Caco-2 (cell line): ENCODE data around the gene CDKN1C. TPM values are rescaled to one million over a fixed set of nuclear protein-coding genes. Genes with fewer than 3 reads are reported as not detected.

Source experiments
- BruUV-seq: library from RNA; stranded (reverse); fragments of 400-500 nt; replicated peaks from 2 replicates; lab custom pipeline; 2021; lab: Mats Ljungman, UMichigan
- CTCF ChIA-PET: fragments of 300-600 bp; sonication (Branson Sonifier 250); formaldehyde crosslinking; loops from one replicate; lab custom pipeline; 2022; ENCODE audit warnings: antibody characterized with exemption; lab: Charles Lee
- POLR2A ChIA-PET: fragments of 300-600 bp; sonication (Branson Sonifier 250); formaldehyde crosslinking; loops from one replicate; lab custom pipeline; 2022; ENCODE audit warnings: antibody characterized with exemption; lab: Charles Lee
- DNase-seq, 2 experiments: peaks; one replicate each; pipeline versions ENCODE4 v3.0.0 to v3.0.0-alpha.2; 2020 to 2022
- H3K27me3 ChIP-seq: replicated peaks from 2 replicates; pipeline ENCODE4 v1.6.0; 2011; ENCODE audit warnings: low read length; ENCODE audit not compliant: control insufficient read depth, insufficient read depth
- H3K36me3 ChIP-seq: 2 replicates; pipeline ENCODE4 v1.5.1; 2011; ENCODE audit warnings: low read length; ENCODE audit not compliant: control insufficient read depth, insufficient read depth
- H3K4me1 ChIP-seq: fragments of 250-450 bp; sonication (Bioruptor Pico); 2 replicates; pipeline ENCODE4 v1.5.1; 2020; ENCODE audit warnings: mild to moderate bottlenecking
- H3K4me3 ChIP-seq: 2 replicates; pipeline ENCODE4 v1.5.1; 2011; ENCODE audit warnings: low read depth, mild to moderate bottlenecking, control low read depth, low read length
- H3K9me3 ChIP-seq: fragments of 250-450 bp; sonication (Bioruptor Pico); 2 replicates; pipeline ENCODE4 v1.5.1; 2020; ENCODE audit warnings: mild to moderate bottlenecking, moderate library complexity
- H3K27ac Mint-ChIP-seq: one replicate; pipeline ENCODE4 v1.8.0; 2022; ENCODE audit warnings: mixed read lengths; ENCODE audit not compliant: unreplicated experiment
- H3K27me3 Mint-ChIP-seq: one replicate; pipeline ENCODE4 v1.8.0; 2022; ENCODE audit warnings: mixed read lengths; ENCODE audit not compliant: insufficient read depth, unreplicated experiment
- H3K36me3 Mint-ChIP-seq: one replicate; pipeline ENCODE4 v1.8.0; 2022; ENCODE audit warnings: mild to moderate bottlenecking, mixed read lengths; ENCODE audit not compliant: insufficient read depth, unreplicated experiment
- H3K4me1 Mint-ChIP-seq: one replicate; pipeline ENCODE4 v1.8.0; 2022; ENCODE audit warnings: low read depth, mixed read lengths; ENCODE audit not compliant: unreplicated experiment
- H3K4me3 Mint-ChIP-seq: one replicate; pipeline ENCODE4 v1.8.0; 2022; ENCODE audit warnings: mild to moderate bottlenecking, moderate library complexity, mixed read lengths; ENCODE audit not compliant: unreplicated experiment
- H3K9me3 Mint-ChIP-seq: one replicate; pipeline ENCODE4 v1.8.0; 2022; ENCODE audit warnings: mixed read lengths; ENCODE audit not compliant: unreplicated experiment
- CTCF ChIP-seq, 2 experiments: fragments of 200-600 bp in 1 of 2; IDR thresholded peaks; 1 replicate in 1 of 2; 2 replicates in 1 of 2; pipeline versions ENCODE4 v1.5.1 to v1.8.0; 2011 to 2022; ENCODE audit warnings: antibody characterized with exemption in 1 of 2, control low read depth in 1 of 2, inconsistent platforms in 1 of 2, low read depth in 1 of 2, low read length in 1 of 2, mild to moderate bottlenecking in 1 of 2, moderate library complexity in 1 of 2; ENCODE audit not compliant: insufficient read depth in 1 of 2, severe bottlenecking in 1 of 2, unreplicated experiment in 1 of 2
- intact Hi-C: fragments of 100-400 bp; cut with micrococcal nuclease; formaldehyde crosslinking; loops from one replicate; pipeline ENCODE4 v1.10.0; 2022; ENCODE audit not compliant: unreplicated experiment
- total RNA-seq: library from RNA; stranded (reverse); gene quantifications from 2 replicates; pipeline ENCODE4 v1.2.3, GENCODE V29; 2022

Gene CDKN1C
- total RNA-seq, 1 experiment from 2014 or later, result 25.5 TPM

- no TSS peak for BruUV-seq
- H3K27me3 ChIP-seq, result no peaks in the 10 kb centered on the region
- H3K36me3 ChIP-seq, result no peaks in the 10 kb centered on the region
- no peak for TF ChIP-seq CTCF (IDR thresholded peaks at IDR 0.05; ENCODE audit: insufficient read depth in 1 of 2, low read depth in 1 of 2, low read length in 1 of 2, severe bottlenecking in 1 of 2, unreplicated experiment in 1 of 2)
- Mint-ChIP-seq H3K9me3 (no peaks in the 10 kb centered on the region), H3K4me1 (peaks cover 20% of the 10 kb centered on the region), H3K27ac (peak overlapping the region; percentile 21), H3K4me3 (no peak overlapping the region), H3K27me3 (no peaks in the 10 kb centered on the region), H3K36me3 (no peaks in the 10 kb centered on the region)
- no peak overlapping the region for H3K4me3 ChIP-seq
- no peak for DNase-seq
- intact Hi-C loops, result no loop called here
- H3K4me1 ChIP-seq, result peaks cover 34% of the 10 kb centered on the region
- H3K9me3 ChIP-seq, result no peaks in the 10 kb centered on the region
- ChIA-PET CTCF (no interaction called here), POLR2A (no interaction called here)
These were observed 46.8 kb downstream of the CDKN1C start for GRCh38 chr11:2838676-2839294.

- no peaks in the 10 kb centered on the region for H3K36me3 Mint-ChIP-seq
- no peaks in the 10 kb centered on the region for H3K27me3 Mint-ChIP-seq
- Histone ChIP-seq H3K27me3 (no peaks in the 10 kb centered on the region), H3K4me3 (no peak overlapping the region), H3K36me3 (no peaks in the 10 kb centered on the region), H3K4me1 (peaks cover 34% of the 10 kb centered on the region), H3K9me3 (no peaks in the 10 kb centered on the region)
- H3K4me1 Mint-ChIP-seq, result peaks cover 20% of the 10 kb centered on the region
- no peak for TF ChIP-seq CTCF (IDR thresholded peaks at IDR 0.05; ENCODE audit: insufficient read depth in 1 of 2, low read depth in 1 of 2, low read length in 1 of 2, severe bottlenecking in 1 of 2, unreplicated experiment in 1 of 2)
- ChIA-PET CTCF (no interaction called here), POLR2A (no interaction called here)
- BruUV-seq, result no TSS peak
- H3K27ac Mint-ChIP-seq, result no peak overlapping the region
- no peak overlapping the region for H3K4me3 Mint-ChIP-seq
- DNase-seq, result no peak
- no peaks in the 10 kb centered on the region for H3K9me3 Mint-ChIP-seq
- intact Hi-C loops, result no loop called here
These were observed 47.5 kb downstream of the CDKN1C start for GRCh38 chr11:2838091-2838490.

- Mint-ChIP-seq H3K9me3 (no peaks in the 10 kb centered on the region), H3K27ac (no peak overlapping the region)
- intact Hi-C loops, result no loop called here
These were observed 47.9 kb downstream of the CDKN1C start for GRCh38 chr11:2837651-2838050.

More at GRCh38 chr11:2837651-2838050, 47.9 kb downstream of the CDKN1C start:
- no peak overlapping the region for H3K4me3 ChIP-seq
- H3K4me3 Mint-ChIP-seq, result no peak overlapping the region
- no peak for TF ChIP-seq CTCF (IDR thresholded peaks at IDR 0.05; ENCODE audit: insufficient read depth in 1 of 2, low read depth in 1 of 2, low read length in 1 of 2, severe bottlenecking in 1 of 2, unreplicated experiment in 1 of 2)
- peaks cover 20% of the 10 kb centered on the region for H3K4me1 Mint-ChIP-seq
- no peaks in the 10 kb centered on the region for H3K27me3 Mint-ChIP-seq
- ChIA-PET CTCF (no interaction called here), POLR2A (no interaction called here)
- no peaks in the 10 kb centered on the region for H3K27me3 ChIP-seq
- peaks cover 34% of the 10 kb centered on the region for H3K4me1 ChIP-seq
- no peak for DNase-seq
- no peaks in the 10 kb centered on the region for H3K36me3 Mint-ChIP-seq
- no peaks in the 10 kb centered on the region for H3K9me3 ChIP-seq
- no TSS peak for BruUV-seq
- H3K36me3 ChIP-seq, result no peaks in the 10 kb centered on the region
